Measurements from ENCODE around the gene KDM4F. TPM values are rescaled to one million over a fixed set of nuclear protein-coding genes. Genes with fewer than 3 reads are reported as not detected.
A peak's percentile ranks its signal among the peaks of the same experiment; 100 is the strongest.

The KDM4F gene
- total RNA-seq, 1 experiment from 2014 or later: not detected

DNA sequence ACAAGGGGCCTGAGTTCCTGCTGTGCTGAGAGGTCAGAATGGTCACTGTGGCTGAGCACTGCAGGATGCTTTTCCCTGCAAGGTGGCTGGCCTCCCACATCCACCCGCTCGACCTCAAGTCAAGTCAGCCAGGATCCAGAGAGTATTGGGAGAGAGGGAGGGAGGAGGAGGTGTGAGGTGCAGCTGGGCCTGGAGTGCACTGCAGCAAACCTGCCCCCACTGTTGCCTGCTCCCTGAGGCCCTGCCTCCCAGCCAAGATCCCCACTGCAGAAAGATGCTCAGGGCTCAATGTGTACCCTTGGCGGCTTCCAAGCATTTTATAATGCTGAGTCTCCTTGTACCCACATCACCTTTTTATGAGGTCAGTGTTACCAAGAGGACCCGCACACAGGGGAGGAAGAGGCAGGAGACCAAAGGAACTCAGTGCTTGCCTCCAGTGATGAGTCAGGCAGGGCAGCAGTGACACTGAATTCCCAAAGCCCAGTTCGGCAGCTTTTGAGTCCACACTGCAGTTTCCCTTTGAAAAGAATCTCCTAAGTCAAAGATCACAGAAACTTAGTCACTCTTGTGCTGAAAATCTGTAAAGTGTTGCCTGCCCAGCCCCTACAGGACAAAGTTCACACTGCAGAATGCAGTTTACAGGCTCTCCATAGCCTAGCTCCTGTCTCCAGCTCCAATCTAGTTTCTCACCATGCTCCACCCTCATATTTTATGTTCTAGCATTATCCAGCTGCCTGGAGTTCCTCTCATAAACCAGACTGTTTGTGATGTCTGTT lies 43.5 kb downstream of the KDM4F start (continued):
- TF ChIP-seq, protein P1, sequence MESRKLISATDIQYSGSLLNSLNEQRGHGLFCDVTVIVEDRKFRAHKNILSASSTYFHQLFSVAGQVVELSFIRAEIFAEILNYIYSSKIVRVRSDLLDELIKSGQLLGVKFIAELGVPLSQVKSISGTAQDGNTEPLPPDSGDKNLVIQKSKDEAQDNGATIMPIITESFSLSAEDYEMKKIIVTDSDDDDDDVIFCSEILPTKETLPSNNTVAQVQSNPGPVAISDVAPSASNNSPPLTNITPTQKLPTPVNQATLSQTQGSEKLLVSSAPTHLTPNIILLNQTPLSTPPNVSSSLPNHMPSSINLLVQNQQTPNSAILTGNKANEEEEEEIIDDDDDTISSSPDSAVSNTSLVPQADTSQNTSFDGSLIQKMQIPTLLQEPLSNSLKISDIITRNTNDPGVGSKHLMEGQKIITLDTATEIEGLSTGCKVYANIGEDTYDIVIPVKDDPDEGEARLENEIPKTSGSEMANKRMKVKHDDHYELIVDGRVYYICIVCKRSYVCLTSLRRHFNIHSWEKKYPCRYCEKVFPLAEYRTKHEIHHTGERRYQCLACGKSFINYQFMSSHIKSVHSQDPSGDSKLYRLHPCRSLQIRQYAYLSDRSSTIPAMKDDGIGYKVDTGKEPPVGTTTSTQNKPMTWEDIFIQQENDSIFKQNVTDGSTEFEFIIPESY (IDR thresholded peaks at IDR 0.05; ENCODE audit: extremely low read depth, insufficient replicate concordance, low read length): no peak
- TF ChIP-seq CEBPB (IDR thresholded peaks at IDR 0.05; ENCODE audit: low read depth): no peak

DNA sequence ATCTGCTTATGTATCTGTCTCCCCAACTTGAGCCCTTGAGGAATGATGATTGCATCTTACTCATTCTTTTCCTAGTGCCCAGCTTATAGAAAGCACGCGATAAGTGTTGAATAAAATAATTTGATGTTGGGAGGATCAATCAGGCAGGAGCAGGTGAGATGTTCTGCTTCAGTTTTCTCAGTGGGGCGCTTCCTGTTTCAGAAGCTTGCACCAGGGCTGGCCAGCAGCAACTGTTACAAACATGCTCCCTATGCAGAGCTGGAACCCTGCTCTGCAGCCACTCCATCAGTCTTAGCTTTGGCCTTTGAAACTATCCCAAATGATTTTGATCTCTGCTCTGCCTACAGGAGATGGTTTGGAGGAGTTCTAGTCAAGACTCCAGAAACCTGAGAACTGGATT lies 44.3 kb downstream of the KDM4F start:
- no peak overlapping the region for H3K4me3 ChIP-seq (replicated peaks in 1 of 2; ENCODE audit: low read depth in 1 of 2, low read length in 2 of 2)
- ChIA-PET CTCF (interaction anchor here (1.7 to 4.3 kb wide), 2 partner anchors 9 to 26 kb away, joined by 6 to 23 read pairs; partner anchors contain the start of gene SRSF8), RAD21 (ENCODE audit: low non-redundant PET in 1 of 2, low total read pairs in 2 of 2, uncharacterized antibody in 2 of 2, unreplicated experiment in 2 of 2) (no interaction called here), POLR2A (interaction anchor here (0.9 to 4.9 kb wide), 4 partner anchors 14 to 54 kb away, joined by 3 to 28 read pairs (median 4); partner anchors contain the start of gene SRSF8)
- no peaks in the 10 kb centered on the region for H4K20me1 ChIP-seq (ENCODE audit: insufficient read depth)
- no peaks in the 10 kb centered on the region for H3K36me3 ChIP-seq (ENCODE audit: control insufficient read depth in 1 of 2, insufficient read depth in 2 of 2, low read length in 2 of 2)
- peak overlapping the region; percentile 57 for H3K27ac ChIP-seq (ENCODE audit: low read depth, low read length)
- H3K27me3 ChIP-seq (ENCODE audit: insufficient read depth, low read length): no peaks in the 10 kb centered on the region
- BruUV-seq (replicated peaks): no TSS peak
- DNase-seq (ENCODE audit: low read depth, low spot score) (no peak), ATAC-seq (no peak)
- TF ChIP-seq, protein P2, sequence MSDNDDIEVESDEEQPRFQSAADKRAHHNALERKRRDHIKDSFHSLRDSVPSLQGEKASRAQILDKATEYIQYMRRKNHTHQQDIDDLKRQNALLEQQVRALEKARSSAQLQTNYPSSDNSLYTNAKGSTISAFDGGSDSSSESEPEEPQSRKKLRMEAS (IDR thresholded peaks at IDR 0.05): no peak
- TF ChIP-seq, protein P1 (IDR thresholded peaks at IDR 0.05; ENCODE audit: extremely low read depth, insufficient replicate concordance, low read length): no peak
- TF ChIP-seq, protein P3, sequence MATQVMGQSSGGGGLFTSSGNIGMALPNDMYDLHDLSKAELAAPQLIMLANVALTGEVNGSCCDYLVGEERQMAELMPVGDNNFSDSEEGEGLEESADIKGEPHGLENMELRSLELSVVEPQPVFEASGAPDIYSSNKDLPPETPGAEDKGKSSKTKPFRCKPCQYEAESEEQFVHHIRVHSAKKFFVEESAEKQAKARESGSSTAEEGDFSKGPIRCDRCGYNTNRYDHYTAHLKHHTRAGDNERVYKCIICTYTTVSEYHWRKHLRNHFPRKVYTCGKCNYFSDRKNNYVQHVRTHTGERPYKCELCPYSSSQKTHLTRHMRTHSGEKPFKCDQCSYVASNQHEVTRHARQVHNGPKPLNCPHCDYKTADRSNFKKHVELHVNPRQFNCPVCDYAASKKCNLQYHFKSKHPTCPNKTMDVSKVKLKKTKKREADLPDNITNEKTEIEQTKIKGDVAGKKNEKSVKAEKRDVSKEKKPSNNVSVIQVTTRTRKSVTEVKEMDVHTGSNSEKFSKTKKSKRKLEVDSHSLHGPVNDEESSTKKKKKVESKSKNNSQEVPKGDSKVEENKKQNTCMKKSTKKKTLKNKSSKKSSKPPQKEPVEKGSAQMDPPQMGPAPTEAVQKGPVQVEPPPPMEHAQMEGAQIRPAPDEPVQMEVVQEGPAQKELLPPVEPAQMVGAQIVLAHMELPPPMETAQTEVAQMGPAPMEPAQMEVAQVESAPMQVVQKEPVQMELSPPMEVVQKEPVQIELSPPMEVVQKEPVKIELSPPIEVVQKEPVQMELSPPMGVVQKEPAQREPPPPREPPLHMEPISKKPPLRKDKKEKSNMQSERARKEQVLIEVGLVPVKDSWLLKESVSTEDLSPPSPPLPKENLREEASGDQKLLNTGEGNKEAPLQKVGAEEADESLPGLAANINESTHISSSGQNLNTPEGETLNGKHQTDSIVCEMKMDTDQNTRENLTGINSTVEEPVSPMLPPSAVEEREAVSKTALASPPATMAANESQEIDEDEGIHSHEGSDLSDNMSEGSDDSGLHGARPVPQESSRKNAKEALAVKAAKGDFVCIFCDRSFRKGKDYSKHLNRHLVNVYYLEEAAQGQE (IDR thresholded peaks at IDR 0.05; ENCODE audit: low read depth): no peak
- no peak for TF ChIP-seq ZFX (IDR thresholded peaks at IDR 0.05)
- TF ChIP-seq FOSL1 (IDR thresholded peaks at IDR 0.05; ENCODE audit: low read depth): no peak
- TF ChIP-seq RAD21 (IDR thresholded peaks at IDR 0.05; ENCODE audit: low read depth): no peak
- TF ChIP-seq CBX3 (IDR thresholded peaks at IDR 0.05; ENCODE audit: low read depth): no peak
- TF ChIP-seq EZH2 (IDR thresholded peaks at IDR 0.05): no peak
- TF ChIP-seq POLR2A (IDR thresholded peaks at IDR 0.05; ENCODE audit: borderline replicate concordance, extremely low read depth, insufficient read depth, insufficient read length): no peak
- no peak for TF ChIP-seq TCF7L2 (IDR thresholded peaks at IDR 0.05; ENCODE audit: borderline replicate concordance, extremely low read depth, insufficient read depth, insufficient read length)
- TF ChIP-seq SP1 (IDR thresholded peaks at IDR 0.05; ENCODE audit: low read depth): no peak
- TF ChIP-seq SRF (IDR thresholded peaks at IDR 0.05; ENCODE audit: low read depth): no peak
- TF ChIP-seq JUND (IDR thresholded peaks at IDR 0.05): no peak
- H3K9me2 ChIP-seq (ENCODE audit: insufficient read depth): no peaks in the 10 kb centered on the region
- peak overlapping the region; percentile 4; the same call in 1 of the 2 replicates for H3K9ac ChIP-seq (ENCODE audit: low read length)
- peaks cover 43% of the 10 kb centered on the region; the same call in 1 of the 2 replicates for H3K79me2 ChIP-seq (ENCODE audit: insufficient read depth, low read length)
- H3K4me2 ChIP-seq (ENCODE audit: low read length): peak overlapping the region; percentile 91
- no peaks in the 10 kb centered on the region for H3K9me3 ChIP-seq (ENCODE audit: control insufficient read depth in 1 of 2, insufficient read depth in 1 of 2, low read depth in 1 of 2, low read length in 2 of 2)
- intact Hi-C loops (cut with micrococcal nuclease): loop anchor here (2.0 kb wide), 1 partner anchor 25 kb away; no protein-coding TSS in a partner anchor
- peaks cover 52 to 71% of the 10 kb centered on the region in 2 experiments for H3K4me1 ChIP-seq (ENCODE audit: control insufficient read depth in 1 of 2, insufficient read depth in 2 of 2, low read length in 2 of 2)
- H2AFZ ChIP-seq (ENCODE audit: low read depth, low read length, poor library complexity, severe bottlenecking): no peak overlapping the region

Measured in HCT116 (cell line).